DOHH2 (cell line): ENCODE results near the gene IQGAP3.

ENCODE experiments used
- EZH2phosphoT487 ChIP-seq: fragments of 200-600 bp; sonication (generic); IDR thresholded peaks from 2 replicates; pipeline ENCODE4 v1.6.1; 2017; ENCODE audit warnings: borderline replicate concordance, mild to moderate bottlenecking, antibody characterized with exemption, low read length, moderate library complexity, mixed read lengths
- TF ChIP-seq, protein P1 (sequence below): fragments of 200-600 bp; sonication (generic); IDR thresholded peaks from one replicate; pipeline ENCODE4 v1.5.1; 2014; ENCODE audit warnings: antibody characterized with exemption, mild to moderate bottlenecking, low read depth, low read length; ENCODE audit not compliant: poor library complexity, severe bottlenecking

DNA sequence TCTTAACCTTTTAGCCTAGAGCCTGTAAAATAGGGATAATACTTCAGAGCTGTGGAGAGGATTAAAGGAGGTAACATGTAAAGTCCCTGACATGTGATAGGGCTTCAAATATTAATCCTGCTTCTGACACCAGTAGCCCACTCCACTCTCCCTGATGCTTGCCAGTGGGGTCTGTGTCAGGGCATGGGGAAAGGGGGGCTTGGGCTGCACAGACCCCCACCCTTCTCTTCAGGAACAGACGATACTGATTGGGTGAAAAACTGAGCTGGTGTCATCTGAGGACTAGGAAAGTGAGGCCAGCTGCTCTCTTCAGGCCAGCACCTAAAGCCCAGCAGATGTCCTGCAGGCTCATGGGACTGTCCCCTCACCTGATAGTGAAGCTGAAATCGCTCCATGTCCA, 44.8 kb downstream of the IQGAP3 start:
- TF ChIP-seq, protein P1, sequence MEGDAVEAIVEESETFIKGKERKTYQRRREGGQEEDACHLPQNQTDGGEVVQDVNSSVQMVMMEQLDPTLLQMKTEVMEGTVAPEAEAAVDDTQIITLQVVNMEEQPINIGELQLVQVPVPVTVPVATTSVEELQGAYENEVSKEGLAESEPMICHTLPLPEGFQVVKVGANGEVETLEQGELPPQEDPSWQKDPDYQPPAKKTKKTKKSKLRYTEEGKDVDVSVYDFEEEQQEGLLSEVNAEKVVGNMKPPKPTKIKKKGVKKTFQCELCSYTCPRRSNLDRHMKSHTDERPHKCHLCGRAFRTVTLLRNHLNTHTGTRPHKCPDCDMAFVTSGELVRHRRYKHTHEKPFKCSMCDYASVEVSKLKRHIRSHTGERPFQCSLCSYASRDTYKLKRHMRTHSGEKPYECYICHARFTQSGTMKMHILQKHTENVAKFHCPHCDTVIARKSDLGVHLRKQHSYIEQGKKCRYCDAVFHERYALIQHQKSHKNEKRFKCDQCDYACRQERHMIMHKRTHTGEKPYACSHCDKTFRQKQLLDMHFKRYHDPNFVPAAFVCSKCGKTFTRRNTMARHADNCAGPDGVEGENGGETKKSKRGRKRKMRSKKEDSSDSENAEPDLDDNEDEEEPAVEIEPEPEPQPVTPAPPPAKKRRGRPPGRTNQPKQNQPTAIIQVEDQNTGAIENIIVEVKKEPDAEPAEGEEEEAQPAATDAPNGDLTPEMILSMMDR = no peak
- no peak for TF ChIP-seq EZH2phosphoT487
